Measurements from ENCODE around the gene PLEKHM2. TPM values are rescaled to one million over a fixed set of nuclear protein-coding genes. Genes with fewer than 3 reads are reported as not detected.

The PLEKHM2 gene
- polyA plus RNA-seq, 1 donor from 2014 or later, result 40.1 TPM

DNA sequence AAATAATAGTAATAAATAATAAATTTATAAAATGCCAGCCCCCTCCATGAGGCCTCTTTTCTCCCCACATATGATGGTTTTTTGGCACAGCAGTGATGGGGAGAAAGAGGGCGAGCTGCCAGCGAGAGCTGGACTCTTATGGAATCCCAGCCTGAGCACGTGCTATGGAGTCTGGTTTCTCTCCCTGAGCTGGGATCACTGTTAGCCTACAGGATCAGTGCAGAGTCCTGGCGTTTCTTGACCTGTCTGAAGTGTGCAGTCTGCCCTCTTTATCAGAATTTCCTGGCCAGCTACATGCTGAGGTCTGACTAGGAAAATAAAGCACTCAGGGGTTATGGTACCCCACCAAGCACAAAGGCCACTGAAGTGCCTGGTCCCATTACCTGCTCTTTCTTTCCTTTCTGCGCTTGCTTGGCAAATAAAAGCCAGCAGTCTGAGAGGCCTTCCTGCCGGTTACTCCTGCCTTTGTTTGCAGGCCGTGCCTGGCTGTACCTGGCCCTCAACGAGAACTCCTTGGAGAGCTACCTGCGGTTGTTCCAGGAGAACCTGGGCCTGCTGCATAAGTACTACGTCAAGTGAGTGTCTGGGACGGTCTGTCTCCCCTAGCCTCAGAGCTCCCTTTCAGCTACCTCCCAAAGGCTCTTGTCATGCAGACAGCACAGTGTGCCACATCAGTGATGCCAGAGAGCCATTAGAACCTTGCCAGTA, 33.5 kb downstream of the PLEKHM2 start:
- no peak overlapping the region for H2AFZ ChIP-seq (ENCODE audit: low read depth, low read length)
- TF ChIP-seq POLR2AphosphoS5 (IDR thresholded peaks at IDR 0.05) (no peak), SMC3 (conservative IDR thresholded peaks at IDR 0.05; ENCODE audit: poor library complexity) (no peak)
- H3K36me3 ChIP-seq (ENCODE audit: insufficient read depth, low read length), result no peaks in the 10 kb centered on the region
- H3K9me2 ChIP-seq (ENCODE audit: insufficient read depth, low read length), result no peaks in the 10 kb centered on the region
- H3K79me2 ChIP-seq (replicated peaks; ENCODE audit: insufficient read depth, low read length), result no peaks in the 10 kb centered on the region
- no peak overlapping the region for H3K4me3 ChIP-seq (ENCODE audit: low read length)
- no peak overlapping the region for H3K4me2 ChIP-seq (ENCODE audit: low read length)
- no peak overlapping the region for H3K27ac ChIP-seq (ENCODE audit: low read length)
- H3F3A ChIP-seq (ENCODE audit: insufficient read depth, low read length, poor library complexity, severe bottlenecking), result no peaks in the 10 kb centered on the region
- H4K20me1 ChIP-seq (ENCODE audit: insufficient read depth), result no peaks in the 10 kb centered on the region
- no peaks in the 10 kb centered on the region for H3K27me3 ChIP-seq (ENCODE audit: insufficient read depth, low read depth, low read length)
- no peak overlapping the region for H3K9ac ChIP-seq (ENCODE audit: low read length)
- H3K9me3 ChIP-seq (ENCODE audit: low read length), result no peaks in the 10 kb centered on the region

DNA sequence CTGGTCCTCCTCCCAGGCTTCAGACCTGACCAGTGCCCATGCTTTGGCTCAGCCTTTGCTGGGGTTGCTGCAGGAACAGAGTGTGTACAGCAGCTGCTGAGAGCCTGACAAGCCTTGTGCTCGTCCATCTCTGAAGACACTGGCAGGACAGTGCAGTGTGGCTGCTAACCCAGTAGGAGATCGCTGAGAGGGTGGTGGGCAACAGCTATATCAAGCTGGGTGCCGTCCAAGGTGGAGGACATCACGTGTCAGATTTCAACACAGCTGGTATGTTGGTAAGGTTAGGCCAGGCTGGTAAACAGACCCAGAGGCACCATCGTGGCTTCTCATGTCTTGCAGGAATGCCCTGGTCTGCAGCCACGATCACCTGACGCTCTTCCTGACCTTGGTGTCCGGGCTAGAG, 34.1 kb downstream of the PLEKHM2 start:
- Histone ChIP-seq H3K9ac (ENCODE audit: low read length) (no peak overlapping the region), H3K36me3 (ENCODE audit: insufficient read depth, low read length) (no peaks in the 10 kb centered on the region), H3K27ac (ENCODE audit: low read length) (no peak overlapping the region), H2AFZ (ENCODE audit: low read depth, low read length) (no peak overlapping the region), H3F3A (ENCODE audit: insufficient read depth, low read length, poor library complexity, severe bottlenecking) (no peaks in the 10 kb centered on the region), H3K27me3 (ENCODE audit: insufficient read depth, low read depth, low read length) (no peaks in the 10 kb centered on the region), H3K79me2 (replicated peaks; ENCODE audit: insufficient read depth, low read length) (no peaks in the 10 kb centered on the region), H3K9me3 (ENCODE audit: low read length) (no peaks in the 10 kb centered on the region), H3K4me3 (ENCODE audit: low read length) (no peak overlapping the region), H3K4me2 (ENCODE audit: low read length) (no peak overlapping the region), H3K9me2 (ENCODE audit: insufficient read depth, low read length) (no peaks in the 10 kb centered on the region), H4K20me1 (ENCODE audit: insufficient read depth) (no peaks in the 10 kb centered on the region)
- TF ChIP-seq EZH2 (IDR thresholded peaks at IDR 0.05; ENCODE audit: borderline replicate concordance, insufficient read depth, low read length, poor library complexity, severe bottlenecking), result no peak
- TF ChIP-seq REST (IDR thresholded peaks at IDR 0.05; ENCODE audit: borderline replicate concordance), result no peak
- TF ChIP-seq RAD21 (conservative IDR thresholded peaks at IDR 0.05), result no peak
- no peak for TF ChIP-seq CTCF (IDR thresholded peaks at IDR 0.05; ENCODE audit: poor library complexity, severe bottlenecking)
- TF ChIP-seq MXI1 (conservative IDR thresholded peaks at IDR 0.05; ENCODE audit: poor library complexity, severe bottlenecking), result no peak
- TF ChIP-seq POLR2AphosphoS5 (IDR thresholded peaks at IDR 0.05), result no peak
- TF ChIP-seq TAF1 (IDR thresholded peaks at IDR 0.05; ENCODE audit: low read depth), result no peak
